ENCODE data around the gene GUK1.

GUK1 gene, protein sequence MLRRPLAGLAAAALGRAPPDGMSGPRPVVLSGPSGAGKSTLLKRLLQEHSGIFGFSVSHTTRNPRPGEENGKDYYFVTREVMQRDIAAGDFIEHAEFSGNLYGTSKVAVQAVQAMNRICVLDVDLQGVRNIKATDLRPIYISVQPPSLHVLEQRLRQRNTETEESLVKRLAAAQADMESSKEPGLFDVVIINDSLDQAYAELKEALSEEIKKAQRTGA

DNA sequence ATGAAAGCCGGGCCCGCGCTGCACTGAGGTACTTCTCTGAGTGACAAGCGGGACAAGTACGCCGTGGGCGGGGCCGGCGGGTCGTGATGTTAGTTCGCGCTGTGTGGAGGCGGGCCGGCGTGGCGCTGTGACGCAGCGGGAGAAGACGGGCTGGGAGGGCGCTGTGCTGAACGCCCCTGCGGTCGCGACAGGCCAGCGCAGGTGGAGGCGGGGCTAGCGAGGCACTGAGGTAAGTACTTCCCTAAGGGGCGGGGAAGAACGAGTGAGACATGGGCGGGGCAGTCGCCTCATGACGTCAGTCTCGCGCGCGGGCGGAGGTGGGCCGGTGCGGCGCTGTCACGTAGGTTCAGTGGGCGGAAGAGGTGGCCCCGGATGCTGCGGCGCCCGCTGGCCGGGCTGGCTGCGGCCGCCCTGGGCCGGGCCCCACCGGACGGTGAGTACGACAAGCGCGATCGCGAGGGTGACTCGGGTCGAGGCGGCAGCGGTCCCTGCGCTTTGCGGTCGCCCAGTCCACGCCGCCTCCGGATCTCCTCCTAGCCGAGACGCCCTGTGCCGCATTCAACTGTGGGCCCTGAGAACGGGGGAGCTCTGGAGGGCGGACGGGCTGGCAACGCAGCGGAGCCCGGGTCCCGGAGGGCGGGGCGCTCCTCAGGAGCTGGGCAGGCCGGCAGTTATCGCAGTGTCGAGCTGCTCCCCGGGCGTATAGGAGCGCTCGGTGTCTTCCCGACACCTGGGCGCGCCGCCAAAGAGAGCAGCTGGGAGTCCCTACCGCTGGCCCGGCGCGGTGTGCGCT, at the start of gene GUK1:
Gene GUK1 (plus strand): TSS at position 349 of the 793 bp plus-strand sequence. CDS start 24 bp downstream, at position 373.
- no CpG with 5 or more reads among the region's 95 CpGs for WGBS (ENCODE audit: insufficient coverage, insufficient read length)

DNA sequence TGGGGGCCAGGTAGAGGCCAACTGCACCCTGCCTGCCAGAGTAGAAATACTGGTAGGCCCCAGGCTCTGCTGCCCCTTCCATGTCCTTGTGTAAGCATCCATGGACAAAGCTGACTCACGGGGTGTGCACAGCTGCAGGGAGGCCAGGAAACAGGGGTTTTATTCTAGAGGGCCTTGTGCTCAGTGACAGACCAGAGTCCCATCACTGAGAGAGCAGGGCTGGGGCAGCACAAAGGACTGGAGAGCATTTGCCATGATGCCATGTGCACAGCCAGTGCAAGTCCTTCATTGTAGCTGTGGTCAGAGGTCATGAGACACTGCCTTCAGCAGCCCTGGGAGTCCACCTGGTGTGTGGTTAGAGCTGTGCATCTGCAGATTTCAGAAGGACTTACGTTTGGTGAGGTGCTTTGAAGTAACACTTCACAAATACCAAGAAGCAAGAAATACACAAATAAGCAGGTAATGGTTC, 49.4 kb upstream of the GUK1 start:
- Histone ChIP-seq H3K36me3 (ENCODE audit: control insufficient read depth, insufficient read depth, low read length) (peaks cover 8% of the 10 kb centered on the region; the same call in 1 of the 2 replicates), H3K4me1 (ENCODE audit: control insufficient read depth, insufficient read depth, low read length) (no peaks in the 10 kb centered on the region; the same call in 1 of the 2 replicates), H3K27me3 (ENCODE audit: control insufficient read depth, insufficient read depth, low read length) (no peaks in the 10 kb centered on the region), H3K4me3 (ENCODE audit: low read length) (no peak overlapping the region), H3K9me3 (ENCODE audit: control insufficient read depth, insufficient read depth, low read length) (no peaks in the 10 kb centered on the region), H3K27ac (ENCODE audit: low read length) (no peak overlapping the region)
- no peak for DNase-seq (ENCODE audit: low read depth, low spot score)
- WGBS (ENCODE audit: insufficient coverage, insufficient read length) = no CpG with 5 or more reads among the region's 2 CpGs

More for the DNA sequence above, at the start of gene GUK1:
- Histone ChIP-seq H3K27me3 (ENCODE audit: control insufficient read depth, insufficient read depth, low read length) (no peaks in the 10 kb centered on the region), H3K9me3 (ENCODE audit: control insufficient read depth, insufficient read depth, low read length) (no peaks in the 10 kb centered on the region), H3K36me3 (ENCODE audit: control insufficient read depth, insufficient read depth, low read length) (no peaks in the 10 kb centered on the region; the same call in 1 of the 2 replicates), H3K27ac (ENCODE audit: low read length) (no peak within 1 kb of the TSS), H3K4me1 (ENCODE audit: control insufficient read depth, insufficient read depth, low read length) (no peaks in the 10 kb centered on the region; the same call in 1 of the 2 replicates), H3K4me3 (ENCODE audit: low read length) (peak within 1 kb of the TSS; percentile 91)
- peak; percentile 97 for DNase-seq (ENCODE audit: low read depth, low spot score)

DNA sequence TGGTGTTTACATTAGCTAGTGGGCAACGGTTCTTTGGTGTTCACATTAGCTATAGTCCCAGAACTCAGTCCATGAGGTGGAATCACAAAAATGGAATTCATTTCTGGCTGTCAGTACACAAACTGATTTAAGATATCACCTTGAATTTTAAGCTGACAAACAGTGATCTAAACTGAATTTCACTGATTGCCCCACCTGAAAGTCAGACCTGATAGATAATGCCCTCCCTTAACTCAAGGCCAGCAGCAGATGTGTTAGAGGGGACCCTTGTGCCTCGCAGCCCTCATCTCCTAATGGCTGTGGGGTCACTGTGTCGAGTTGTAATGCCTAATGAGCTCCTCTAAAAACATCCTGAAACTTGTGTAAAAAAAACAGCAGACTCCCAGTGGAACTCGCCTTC, 49.0 kb upstream of the GUK1 start:
- Histone ChIP-seq H3K36me3 (ENCODE audit: control insufficient read depth, insufficient read depth, low read length) (peaks cover 8% of the 10 kb centered on the region; the same call in 1 of the 2 replicates), H3K27ac (ENCODE audit: low read length) (no peak overlapping the region), H3K4me1 (ENCODE audit: control insufficient read depth, insufficient read depth, low read length) (no peaks in the 10 kb centered on the region; the same call in 1 of the 2 replicates), H3K4me3 (ENCODE audit: low read length) (no peak overlapping the region), H3K27me3 (ENCODE audit: control insufficient read depth, insufficient read depth, low read length) (no peaks in the 10 kb centered on the region), H3K9me3 (ENCODE audit: control insufficient read depth, insufficient read depth, low read length) (no peaks in the 10 kb centered on the region)
- no CpG with 5 or more reads among the region's 4 CpGs for WGBS (ENCODE audit: insufficient coverage, insufficient read length)
- no peak for DNase-seq (ENCODE audit: low read depth, low spot score)

DNA sequence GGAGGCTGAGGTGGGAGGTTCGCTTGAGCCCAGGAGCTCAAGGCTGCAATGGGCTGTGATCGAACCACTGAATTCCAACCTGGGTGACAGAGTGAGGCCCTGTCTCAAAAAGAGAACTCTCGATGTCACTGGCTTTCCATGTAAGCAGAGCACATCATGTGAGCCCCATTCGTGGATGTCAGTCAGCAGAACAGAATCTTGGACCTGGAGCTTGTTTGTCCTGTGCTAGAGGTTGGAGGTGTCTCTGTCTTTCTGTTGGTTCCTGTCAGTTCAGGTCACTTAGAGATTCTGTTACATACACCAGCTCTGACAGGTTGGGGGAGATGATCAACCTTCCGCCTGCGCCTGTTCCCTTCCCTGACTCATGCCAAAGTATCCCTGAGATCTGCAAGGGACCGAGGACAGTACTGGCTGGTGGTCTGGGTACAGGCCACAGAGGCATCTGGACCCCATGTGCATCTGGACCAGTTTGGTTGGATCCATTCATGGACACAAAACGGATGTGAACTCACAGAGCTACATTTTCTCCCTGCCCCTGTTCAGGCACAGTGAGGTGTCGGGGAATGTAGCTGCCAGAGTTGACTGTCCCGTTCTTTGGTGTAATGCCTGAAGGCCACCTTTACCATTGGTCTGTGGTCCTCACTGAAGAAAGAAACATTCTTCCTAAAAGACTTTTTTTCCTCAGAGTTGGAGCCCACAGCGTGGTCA, 47.6 kb upstream of the GUK1 start:
- DNase-seq (ENCODE audit: low read depth, low spot score) = no peak
- Histone ChIP-seq H3K27me3 (ENCODE audit: control insufficient read depth, insufficient read depth, low read length) (no peaks in the 10 kb centered on the region), H3K9me3 (ENCODE audit: control insufficient read depth, insufficient read depth, low read length) (no peaks in the 10 kb centered on the region), H3K4me1 (ENCODE audit: control insufficient read depth, insufficient read depth, low read length) (no peaks in the 10 kb centered on the region; the same call in 1 of the 2 replicates), H3K36me3 (ENCODE audit: control insufficient read depth, insufficient read depth, low read length) (peaks cover 12% of the 10 kb centered on the region), H3K4me3 (ENCODE audit: low read length) (no peak overlapping the region), H3K27ac (ENCODE audit: low read length) (no peak overlapping the region)
- no CpG with 5 or more reads among the region's 11 CpGs for WGBS (ENCODE audit: insufficient coverage, insufficient read length)

DNA sequence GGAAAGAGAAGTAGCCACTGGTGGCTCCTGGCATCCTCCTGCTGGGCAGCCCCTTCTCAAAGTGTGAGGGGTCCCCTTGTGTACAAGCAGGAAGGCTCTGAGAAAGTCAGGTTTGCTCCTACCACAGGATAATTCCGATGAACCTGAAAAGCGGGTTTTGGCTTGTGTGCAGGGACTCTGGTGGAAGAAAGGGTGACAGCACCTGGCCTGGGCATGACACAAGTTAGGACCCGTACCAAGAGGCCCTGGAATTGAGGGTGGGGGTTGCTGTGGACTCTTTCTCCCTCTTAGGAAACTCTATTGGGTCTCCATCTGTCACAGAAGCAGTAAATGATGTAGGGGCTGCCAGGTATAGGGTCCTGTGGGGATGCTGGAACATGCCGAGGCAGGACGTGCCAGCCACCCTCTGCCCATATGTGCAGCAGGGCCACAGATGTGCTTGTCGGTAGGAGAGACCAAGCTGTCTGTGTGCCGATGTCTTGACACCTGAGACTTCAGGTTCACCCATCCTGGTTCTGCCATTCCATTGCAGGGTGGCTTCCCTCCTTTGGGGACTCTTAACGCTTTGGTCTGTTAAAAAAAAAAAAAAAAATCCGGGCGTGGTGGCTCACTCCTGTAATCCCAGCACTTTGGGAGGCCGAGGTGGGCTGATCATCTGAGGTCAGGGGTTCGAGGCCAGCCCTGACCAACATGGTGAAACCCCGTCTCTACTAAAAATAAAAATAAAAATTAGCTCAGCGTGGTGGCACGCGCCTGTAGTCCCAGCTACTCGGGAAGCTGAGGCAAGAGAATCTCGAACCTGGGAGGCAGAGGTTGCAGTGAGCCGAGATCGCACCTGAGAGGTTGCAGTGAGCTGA, 46.8 kb upstream of the GUK1 start:
- H3K36me3 ChIP-seq (ENCODE audit: control insufficient read depth, insufficient read depth, low read length) = peaks cover 17% of the 10 kb centered on the region
- no peak for DNase-seq (ENCODE audit: low read depth, low spot score)
- H3K4me1 ChIP-seq (ENCODE audit: control insufficient read depth, insufficient read depth, low read length) = no peaks in the 10 kb centered on the region; the same call in 1 of the 2 replicates
- WGBS (ENCODE audit: insufficient coverage, insufficient read length) = no CpG with 5 or more reads among the region's 20 CpGs
- no peaks in the 10 kb centered on the region for H3K27me3 ChIP-seq (ENCODE audit: control insufficient read depth, insufficient read depth, low read length)
- H3K9me3 ChIP-seq (ENCODE audit: control insufficient read depth, insufficient read depth, low read length) = no peaks in the 10 kb centered on the region
- no peak overlapping the region for H3K27ac ChIP-seq (ENCODE audit: low read length)
- H3K4me3 ChIP-seq (ENCODE audit: low read length) = no peak overlapping the region

DNA sequence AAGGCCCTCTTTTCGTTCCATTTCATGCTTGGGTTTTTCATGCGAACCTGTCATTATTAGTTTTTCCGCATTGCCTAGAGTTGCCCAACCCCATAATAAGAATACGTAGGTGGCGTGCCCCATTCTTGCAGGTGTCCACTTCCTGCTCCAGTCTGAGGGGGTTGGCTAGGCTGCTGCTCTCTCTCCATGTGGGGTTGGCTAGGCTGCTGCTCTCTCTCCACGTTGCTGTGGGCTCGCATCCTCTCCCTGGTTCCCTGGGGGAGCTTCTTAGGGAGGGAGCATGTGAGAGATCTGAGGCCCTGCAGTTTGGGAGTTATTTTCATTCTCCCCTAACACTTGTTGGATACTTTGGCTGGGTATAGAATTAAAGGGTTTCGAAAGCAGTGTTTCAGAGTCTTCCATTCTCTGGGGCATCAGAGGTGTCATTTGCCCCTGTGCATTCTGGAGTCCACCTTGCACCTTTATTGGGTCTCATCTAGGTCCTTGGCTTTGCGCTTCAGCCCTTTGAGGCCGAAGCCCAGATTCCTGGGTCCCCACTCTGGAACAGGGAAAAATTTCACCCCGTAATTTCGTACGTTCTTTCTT, 45.6 kb upstream of the GUK1 start:
- Histone ChIP-seq H3K36me3 (ENCODE audit: control insufficient read depth, insufficient read depth, low read length) (peaks cover 24% of the 10 kb centered on the region), H3K27ac (ENCODE audit: low read length) (no peak overlapping the region), H3K4me3 (ENCODE audit: low read length) (no peak overlapping the region), H3K4me1 (ENCODE audit: control insufficient read depth, insufficient read depth, low read length) (no peaks in the 10 kb centered on the region; the same call in 1 of the 2 replicates), H3K9me3 (ENCODE audit: control insufficient read depth, insufficient read depth, low read length) (no peaks in the 10 kb centered on the region), H3K27me3 (ENCODE audit: control insufficient read depth, insufficient read depth, low read length) (no peaks in the 10 kb centered on the region)
- WGBS (ENCODE audit: insufficient coverage, insufficient read length) = no CpG with 5 or more reads among the region's 13 CpGs
- DNase-seq (ENCODE audit: low read depth, low spot score) = no peak

DNA sequence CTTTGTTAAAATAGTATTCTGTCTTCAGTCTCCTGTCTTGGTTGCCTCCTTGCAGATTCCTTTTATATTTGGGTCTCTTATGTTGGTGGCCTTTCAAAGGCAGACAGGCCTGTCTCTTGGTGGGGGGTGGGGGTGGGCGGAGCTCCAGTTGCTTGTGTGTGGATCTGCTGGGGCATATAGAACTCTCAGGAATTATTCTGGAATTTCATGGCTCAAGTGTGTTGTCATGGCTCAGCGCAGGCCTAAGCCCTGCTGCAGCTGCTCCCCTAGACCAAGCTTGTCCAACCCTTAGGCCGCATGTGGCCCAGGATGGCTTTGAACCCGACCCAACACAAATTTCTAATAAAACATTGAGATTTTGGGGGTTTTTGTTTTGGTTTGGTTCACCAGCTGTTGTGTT, 44.9 kb upstream of the GUK1 start:
- H3K4me3 ChIP-seq (ENCODE audit: low read length) = no peak overlapping the region
- no peaks in the 10 kb centered on the region for H3K9me3 ChIP-seq (ENCODE audit: control insufficient read depth, insufficient read depth, low read length)
- no peaks in the 10 kb centered on the region for H3K27me3 ChIP-seq (ENCODE audit: control insufficient read depth, insufficient read depth, low read length)
- peaks cover 24% of the 10 kb centered on the region for H3K36me3 ChIP-seq (ENCODE audit: control insufficient read depth, insufficient read depth, low read length)
- WGBS (ENCODE audit: insufficient coverage, insufficient read length) = no CpG with 5 or more reads among the region's 4 CpGs
- H3K27ac ChIP-seq (ENCODE audit: low read length) = no peak overlapping the region
- no peaks in the 10 kb centered on the region for H3K4me1 ChIP-seq (ENCODE audit: control insufficient read depth, insufficient read depth, low read length)
- DNase-seq (ENCODE audit: low read depth, low spot score) = no peak

DNA sequence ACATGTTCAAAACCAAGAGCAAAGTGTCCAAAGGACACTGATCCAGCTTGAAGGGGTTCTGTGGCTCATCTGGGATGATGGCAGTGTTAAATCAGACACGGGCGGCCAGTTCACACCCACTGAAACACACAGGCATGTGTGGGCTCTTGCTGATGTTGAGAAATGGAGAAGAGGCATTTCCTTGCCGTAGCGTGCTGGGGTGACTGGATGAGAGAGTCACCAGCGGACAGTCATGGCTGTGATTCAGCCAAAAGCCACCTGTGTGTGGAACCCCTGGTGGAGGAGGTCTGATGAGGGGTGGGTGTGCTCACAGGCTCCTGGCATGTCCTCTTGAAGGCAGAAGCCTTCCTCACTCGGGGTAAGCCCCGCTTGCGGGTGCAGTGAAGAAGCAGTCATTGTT, 44.1 kb upstream of the GUK1 start:
- no CpG with 5 or more reads among the region's 8 CpGs for WGBS (ENCODE audit: insufficient coverage, insufficient read length)
- no peak for DNase-seq (ENCODE audit: low read depth, low spot score)
- peaks cover 27% of the 10 kb centered on the region for H3K36me3 ChIP-seq (ENCODE audit: control insufficient read depth, insufficient read depth, low read length)

DNA sequence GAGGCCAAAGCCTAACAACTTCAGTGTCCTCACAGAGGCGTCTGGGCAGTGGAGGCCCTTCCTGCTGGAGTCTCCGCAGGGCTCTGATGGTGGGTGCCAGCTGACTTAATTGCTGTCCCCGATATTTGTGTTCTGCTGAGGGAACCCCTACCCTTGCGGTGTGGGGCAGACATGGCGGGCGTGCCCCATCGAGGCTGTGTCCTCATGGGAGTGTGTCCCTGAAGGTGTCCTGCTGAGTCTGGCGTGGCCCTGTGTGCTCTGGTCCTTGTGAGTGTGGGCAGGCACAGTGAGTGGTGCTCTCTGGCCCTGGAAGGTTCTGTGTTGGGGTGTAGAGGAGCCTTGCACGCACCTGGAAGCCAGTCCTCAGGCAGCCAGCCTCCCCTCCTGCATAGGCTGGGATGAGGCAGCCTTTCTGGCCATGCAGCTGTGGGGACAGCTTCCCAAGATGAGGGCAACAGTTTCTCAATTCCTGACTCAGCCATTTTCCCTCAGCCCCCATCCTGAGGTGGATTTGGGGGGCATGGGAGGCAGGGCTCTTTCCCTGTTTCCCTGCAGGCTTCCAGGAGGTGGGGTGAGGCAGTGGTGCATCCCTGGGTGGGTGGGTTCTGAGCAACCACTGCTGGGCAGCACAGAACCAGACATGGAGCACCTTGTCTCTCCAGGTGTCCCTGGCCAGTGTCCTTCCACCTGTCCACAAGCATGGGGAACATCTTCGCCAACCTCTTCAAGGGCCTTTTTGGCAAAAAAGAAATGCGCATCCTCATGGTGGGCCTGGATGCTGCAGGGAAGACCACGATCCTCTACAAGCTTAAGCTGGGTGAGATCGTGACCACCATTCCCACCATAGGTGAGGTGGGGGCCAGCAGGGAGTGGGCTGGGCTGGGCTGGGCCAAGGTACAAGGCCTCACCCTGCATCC, 43.4 kb upstream of the GUK1 start:
- DNase-seq (ENCODE audit: low read depth, low spot score) = no peak
- H3K4me1 ChIP-seq (ENCODE audit: control insufficient read depth, insufficient read depth, low read length) = no peaks in the 10 kb centered on the region
- H3K4me3 ChIP-seq (ENCODE audit: low read length) = no peak overlapping the region
- WGBS (ENCODE audit: insufficient coverage, insufficient read length) = no CpG with 5 or more reads among the region's 13 CpGs
- H3K9me3 ChIP-seq (ENCODE audit: control insufficient read depth, insufficient read depth, low read length) = no peaks in the 10 kb centered on the region
- no peak overlapping the region for H3K27ac ChIP-seq (ENCODE audit: low read length)
- H3K27me3 ChIP-seq (ENCODE audit: control insufficient read depth, insufficient read depth, low read length) = no peaks in the 10 kb centered on the region
- H3K36me3 ChIP-seq (ENCODE audit: control insufficient read depth, insufficient read depth, low read length) = peaks cover 29% of the 10 kb centered on the region

More for the DNA sequence above, 44.1 kb upstream of the GUK1 start:
- no peaks in the 10 kb centered on the region for H3K9me3 ChIP-seq (ENCODE audit: control insufficient read depth, insufficient read depth, low read length)
- no peaks in the 10 kb centered on the region for H3K4me1 ChIP-seq (ENCODE audit: control insufficient read depth, insufficient read depth, low read length)
- no peak overlapping the region for H3K4me3 ChIP-seq (ENCODE audit: low read length)
- H3K27me3 ChIP-seq (ENCODE audit: control insufficient read depth, insufficient read depth, low read length) = no peaks in the 10 kb centered on the region
- no peak overlapping the region for H3K27ac ChIP-seq (ENCODE audit: low read length)

All from iPS DF 6.9 (cell line).